Liver (tissue), 9 donors: ENCODE results near the gene SH3RF3. TPM values are rescaled to one million over a fixed set of nuclear protein-coding genes. Genes with fewer than 3 reads are reported as not detected.

ENCODE experiments used
- DNase-seq: peaks from one replicate; pipeline ENCODE4 v3.0.0-alpha.2; 2017; ENCODE audit warnings: low spot score
- H3K27ac ChIP-seq, 2 donors: one replicate each; pipeline ENCODE4 v1.7.0; 2013; ENCODE audit warnings: inconsistent platforms in 2 of 2, low read length in 2 of 2, control low read depth in 1 of 2, low read depth in 1 of 2, mild to moderate bottlenecking in 1 of 2
- H3K27me3 ChIP-seq, 4 donors: one replicate each; pipeline versions ENCODE4 v1.6.1 to v1.7.0; 2013; ENCODE audit warnings: low read length in 3 of 4, inconsistent platforms in 1 of 4, mild to moderate bottlenecking in 1 of 4, moderate library complexity in 1 of 4; ENCODE audit not compliant: control insufficient read depth in 4 of 4, insufficient read depth in 4 of 4
- H3K36me3 ChIP-seq, 4 donors: one replicate each; pipeline versions ENCODE4 v1.6.1 to v1.7.0; 2013; ENCODE audit warnings: low read length in 3 of 4, mild to moderate bottlenecking in 3 of 4, low read depth in 1 of 4, moderate library complexity in 1 of 4; ENCODE audit not compliant: control insufficient read depth in 4 of 4, insufficient read depth in 3 of 4
- H3K4me1 ChIP-seq, 4 donors: one replicate each; pipeline versions ENCODE4 v1.6.1 to v1.7.0; 2013; ENCODE audit warnings: low read length in 3 of 4, mild to moderate bottlenecking in 3 of 4, moderate library complexity in 1 of 4; ENCODE audit not compliant: control insufficient read depth in 4 of 4, insufficient read depth in 4 of 4
- H3K4me3 ChIP-seq, 3 donors: one replicate each; pipeline versions ENCODE4 v1.6.1 to v1.7.0; 2013; ENCODE audit warnings: low read length in 3 of 3, control low read depth in 1 of 3, low read depth in 1 of 3, mild to moderate bottlenecking in 1 of 3
- H3K9ac ChIP-seq, 2 donors: one replicate each; pipeline ENCODE4 v1.7.0; 2013; ENCODE audit warnings: low read length in 2 of 2, mild to moderate bottlenecking in 2 of 2, moderate library complexity in 2 of 2, control low read depth in 1 of 2, low read depth in 1 of 2
- H3K9me3 ChIP-seq, 4 donors: one replicate each; pipeline versions ENCODE4 v1.6.1 to v1.7.0; 2013; ENCODE audit warnings: low read length in 3 of 4; ENCODE audit not compliant: control insufficient read depth in 4 of 4
- ATF3 ChIP-seq: IDR thresholded peaks from 2 replicates; pipeline ENCODE4 v1.6.1; 2016; ENCODE audit warnings: antibody characterized with exemption
- EGR1 ChIP-seq, 2 donors: IDR thresholded peaks; 2 replicates each; pipeline ENCODE4 v1.6.1; 2016 to 2018; ENCODE audit warnings: antibody characterized with exemption in 2 of 2, low read depth in 2 of 2
- FOXA1 ChIP-seq: IDR thresholded peaks from 2 replicates; pipeline ENCODE4 v1.6.1; 2016; ENCODE audit warnings: antibody characterized with exemption
- FOXA2 ChIP-seq: IDR thresholded peaks from 2 replicates; pipeline ENCODE4 v1.6.1; 2016; ENCODE audit warnings: antibody characterized with exemption
- GABPA ChIP-seq, 2 donors: IDR thresholded peaks in 1 of 2; conservative IDR thresholded peaks in 1 of 2; 2 replicates each; pipeline ENCODE4 v1.6.1; 2016; ENCODE audit warnings: antibody characterized with exemption in 2 of 2, mild to moderate bottlenecking in 1 of 2, moderate library complexity in 1 of 2
- HNF4A ChIP-seq, 2 donors: conservative IDR thresholded peaks; 2 replicates each; pipeline ENCODE4 v1.6.1; 2016; ENCODE audit warnings: antibody characterized with exemption in 2 of 2, mild to moderate bottlenecking in 2 of 2
- HNF4G ChIP-seq: IDR thresholded peaks from 2 replicates; pipeline ENCODE4 v1.6.1; 2016; ENCODE audit warnings: antibody characterized with exemption
- JUND ChIP-seq, 2 donors: IDR thresholded peaks; 2 replicates each; pipeline ENCODE4 v1.6.1; 2016; ENCODE audit warnings: antibody characterized with exemption in 2 of 2
- NR2F2 ChIP-seq: IDR thresholded peaks from 2 replicates; pipeline ENCODE4 v1.6.1; 2016; ENCODE audit warnings: antibody characterized with exemption
- RAD21 ChIP-seq, 2 donors: IDR thresholded peaks; 2 replicates each; pipeline ENCODE4 v1.6.1; 2016; ENCODE audit warnings: antibody characterized with exemption in 2 of 2, mild to moderate bottlenecking in 2 of 2
- RXRA ChIP-seq, 2 donors: IDR thresholded peaks; 2 replicates each; pipeline ENCODE4 v1.6.1; 2017 to 2018; ENCODE audit warnings: antibody characterized with exemption in 2 of 2, mild to moderate bottlenecking in 1 of 2
- SP1 ChIP-seq: IDR thresholded peaks from 2 replicates; pipeline ENCODE4 v1.6.1; 2018; ENCODE audit warnings: antibody characterized with exemption, mild to moderate bottlenecking
- TAF1 ChIP-seq: conservative IDR thresholded peaks from 2 replicates; pipeline ENCODE4 v1.6.1; 2016; ENCODE audit warnings: antibody characterized with exemption, mild to moderate bottlenecking
- YY1 ChIP-seq: IDR thresholded peaks from 2 replicates; pipeline ENCODE4 v1.6.1; 2016; ENCODE audit warnings: antibody characterized with exemption, mild to moderate bottlenecking
- ZBTB33 ChIP-seq: IDR thresholded peaks from 2 replicates; pipeline ENCODE4 v1.6.1; 2016; ENCODE audit warnings: antibody characterized with exemption
- WGBS: extraction: QIAGEN DNeasy Blood & Tissue Kit; methylation state at CpG from one replicate; pipeline ENCODE4 v1.1.7; 2013; 5-methylcytosine and 5-hydroxymethylcytosine counted together
- polyA plus RNA-seq, 2 donors: library from polyadenylated mRNA; stranded (reverse) in 1 of 2; unstranded in 1 of 2; fragments of 200-250 nt in 1 of 2; fragments of >200 nt in 1 of 2; fragmentation: Nextera tagmentation in 1 of 2; extraction: Ambion mirVana in 1 of 2; gene quantifications; one replicate each; pipeline versions ENCODE4 v1.2.1 to v1.2.3, GENCODE V29; 2013 to 2015
- total RNA-seq, 2 donors: library from RNA; depleted of rRNA; stranded (reverse); fragments of >200 nt; gene quantifications; one replicate each; pipeline ENCODE4 v1.2.3, GENCODE V29; 2014
- TF ChIP-seq, protein P1 (sequence below): IDR thresholded peaks from 2 replicates; pipeline ENCODE4 v1.6.1; 2016; ENCODE audit warnings: antibody characterized with exemption
- TF ChIP-seq, protein P2 (sequence below): fragments of 150-350 bp; IDR thresholded peaks from 2 replicates; pipeline ENCODE4 v1.5.1; 2017; ENCODE audit warnings: improper control_type of control experiment, low read depth, low read length; ENCODE audit not compliant: missing input control
- TF ChIP-seq, protein P3 (sequence below): IDR thresholded peaks from 2 replicates; pipeline ENCODE4 v1.6.1; 2016; ENCODE audit warnings: antibody characterized with exemption, mild to moderate bottlenecking
- donor health status: healthy.
- donor health status: healthy.
- donor health status: healthy.
- donor health status: healthy.
- donor health status: healthy.

SH3RF3 gene
- total and polyA plus RNA-seq, 4 donors: 0.11 to 1.0 (median 0.54) TPM

DNA sequence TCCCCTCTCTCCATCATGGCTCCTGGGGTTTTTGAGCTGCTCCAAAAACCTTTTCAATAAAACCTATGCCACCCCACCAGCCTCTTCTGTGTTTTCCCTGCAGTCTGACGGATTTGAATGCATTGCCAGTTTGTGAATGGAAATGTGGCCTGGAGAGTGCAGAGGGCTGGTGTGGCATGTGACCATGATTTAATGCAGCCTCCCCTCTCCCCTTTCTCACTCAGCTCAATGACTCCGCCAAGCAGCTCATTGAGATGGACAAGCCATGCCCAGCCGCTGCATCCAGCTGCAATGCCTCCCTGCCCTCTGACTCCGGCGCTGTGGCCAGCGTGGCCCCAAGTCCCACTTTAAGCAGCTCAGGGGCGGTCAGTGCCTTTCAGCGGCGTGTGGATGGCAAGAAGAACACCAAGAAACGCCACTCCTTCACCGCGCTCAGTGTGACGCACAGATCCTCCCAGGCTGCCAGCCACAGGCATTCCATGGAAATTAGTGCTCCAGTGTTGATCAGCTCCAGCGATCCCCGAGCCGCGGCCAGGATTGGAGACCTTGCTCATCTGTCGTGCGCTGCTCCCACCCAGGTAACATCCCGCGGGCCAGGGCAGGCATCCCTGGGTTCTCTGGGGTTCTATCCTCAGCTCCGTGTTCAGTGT lies 269.5 kb downstream of the SH3RF3 start:
- H3K9me3 ChIP-seq: no peaks in the 10 kb centered on the region
- H3K4me3 ChIP-seq: no peak overlapping the region
- H3K27me3 ChIP-seq: no peaks in the 10 kb centered on the region
- H3K9ac ChIP-seq: no peak overlapping the region
- H3K36me3 ChIP-seq: no peaks in the 10 kb centered on the region
- TF ChIP-seq ZBTB33: no peak
- no peak for TF ChIP-seq HNF4A (conservative IDR thresholded peaks at IDR 0.05)
- TF ChIP-seq SP1: no peak
- no peak for TF ChIP-seq GABPA (IDR thresholded peaks at IDR 0.05 in 1 of 2, conservative IDR thresholded peaks at IDR 0.05 in 1 of 2)
- no peak for TF ChIP-seq HNF4G
- no peak for TF ChIP-seq FOXA2
- TF ChIP-seq RAD21 (IDR thresholded peaks at IDR 0.05): no peak
- TF ChIP-seq EGR1 (IDR thresholded peaks at IDR 0.05; ENCODE audit: low read depth in 2 of 2): no peak
- no peak for TF ChIP-seq JUND (IDR thresholded peaks at IDR 0.05)
- TF ChIP-seq NR2F2: no peak
- DNase-seq: no peak
- 94% methylated on average over 22 of the region's 22 CpGs for WGBS
- no peaks in the 10 kb centered on the region for H3K4me1 ChIP-seq
- H3K27ac ChIP-seq: no peak overlapping the region

DNA sequence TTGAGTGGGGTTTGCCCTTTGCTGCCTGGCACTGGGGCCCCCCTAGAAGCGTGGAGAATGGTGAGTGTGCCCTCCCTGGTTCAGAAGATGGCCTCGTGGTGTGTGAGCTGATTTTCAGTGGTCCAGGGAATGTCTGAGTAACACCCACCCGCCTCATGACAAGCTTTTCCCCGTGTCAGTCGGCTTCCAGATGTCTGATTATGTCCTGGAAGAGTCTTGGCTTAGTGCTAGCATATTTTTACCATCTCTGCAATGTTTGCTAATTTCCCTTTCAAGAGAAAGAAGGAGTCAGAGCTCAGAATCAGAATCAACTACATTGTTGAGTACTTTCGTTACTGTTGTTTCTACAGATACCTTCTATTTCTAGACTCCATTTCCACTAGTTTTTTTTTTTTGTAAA lies 270.1 kb downstream of the SH3RF3 start:
- Histone ChIP-seq H3K9me3 (no peaks in the 10 kb centered on the region), H3K27me3 (no peaks in the 10 kb centered on the region), H3K4me3 (no peak overlapping the region), H3K9ac (no peak overlapping the region), H3K27ac (no peak overlapping the region), H3K36me3 (no peaks in the 10 kb centered on the region), H3K4me1 (no peaks in the 10 kb centered on the region)
- TF ChIP-seq YY1 (no peak), ZBTB33 (no peak), TAF1 (no peak), HNF4G (no peak), NR2F2 (no peak), EGR1 (IDR thresholded peaks at IDR 0.05; ENCODE audit: low read depth in 2 of 2) (no peak), FOXA1 (no peak), FOXA2 (no peak), SP1 (no peak), RXRA (IDR thresholded peaks at IDR 0.05) (no peak), HNF4A (conservative IDR thresholded peaks at IDR 0.05) (no peak), ATF3 (no peak), GABPA (IDR thresholded peaks at IDR 0.05 in 1 of 2, conservative IDR thresholded peaks at IDR 0.05 in 1 of 2) (no peak), JUND (IDR thresholded peaks at IDR 0.05) (no peak), RAD21 (IDR thresholded peaks at IDR 0.05) (no peak)
- TF ChIP-seq, protein P1, sequence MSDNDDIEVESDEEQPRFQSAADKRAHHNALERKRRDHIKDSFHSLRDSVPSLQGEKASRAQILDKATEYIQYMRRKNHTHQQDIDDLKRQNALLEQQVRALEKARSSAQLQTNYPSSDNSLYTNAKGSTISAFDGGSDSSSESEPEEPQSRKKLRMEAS: no peak
- TF ChIP-seq, protein P2, sequence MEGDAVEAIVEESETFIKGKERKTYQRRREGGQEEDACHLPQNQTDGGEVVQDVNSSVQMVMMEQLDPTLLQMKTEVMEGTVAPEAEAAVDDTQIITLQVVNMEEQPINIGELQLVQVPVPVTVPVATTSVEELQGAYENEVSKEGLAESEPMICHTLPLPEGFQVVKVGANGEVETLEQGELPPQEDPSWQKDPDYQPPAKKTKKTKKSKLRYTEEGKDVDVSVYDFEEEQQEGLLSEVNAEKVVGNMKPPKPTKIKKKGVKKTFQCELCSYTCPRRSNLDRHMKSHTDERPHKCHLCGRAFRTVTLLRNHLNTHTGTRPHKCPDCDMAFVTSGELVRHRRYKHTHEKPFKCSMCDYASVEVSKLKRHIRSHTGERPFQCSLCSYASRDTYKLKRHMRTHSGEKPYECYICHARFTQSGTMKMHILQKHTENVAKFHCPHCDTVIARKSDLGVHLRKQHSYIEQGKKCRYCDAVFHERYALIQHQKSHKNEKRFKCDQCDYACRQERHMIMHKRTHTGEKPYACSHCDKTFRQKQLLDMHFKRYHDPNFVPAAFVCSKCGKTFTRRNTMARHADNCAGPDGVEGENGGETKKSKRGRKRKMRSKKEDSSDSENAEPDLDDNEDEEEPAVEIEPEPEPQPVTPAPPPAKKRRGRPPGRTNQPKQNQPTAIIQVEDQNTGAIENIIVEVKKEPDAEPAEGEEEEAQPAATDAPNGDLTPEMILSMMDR: no peak
- TF ChIP-seq, protein P3, sequence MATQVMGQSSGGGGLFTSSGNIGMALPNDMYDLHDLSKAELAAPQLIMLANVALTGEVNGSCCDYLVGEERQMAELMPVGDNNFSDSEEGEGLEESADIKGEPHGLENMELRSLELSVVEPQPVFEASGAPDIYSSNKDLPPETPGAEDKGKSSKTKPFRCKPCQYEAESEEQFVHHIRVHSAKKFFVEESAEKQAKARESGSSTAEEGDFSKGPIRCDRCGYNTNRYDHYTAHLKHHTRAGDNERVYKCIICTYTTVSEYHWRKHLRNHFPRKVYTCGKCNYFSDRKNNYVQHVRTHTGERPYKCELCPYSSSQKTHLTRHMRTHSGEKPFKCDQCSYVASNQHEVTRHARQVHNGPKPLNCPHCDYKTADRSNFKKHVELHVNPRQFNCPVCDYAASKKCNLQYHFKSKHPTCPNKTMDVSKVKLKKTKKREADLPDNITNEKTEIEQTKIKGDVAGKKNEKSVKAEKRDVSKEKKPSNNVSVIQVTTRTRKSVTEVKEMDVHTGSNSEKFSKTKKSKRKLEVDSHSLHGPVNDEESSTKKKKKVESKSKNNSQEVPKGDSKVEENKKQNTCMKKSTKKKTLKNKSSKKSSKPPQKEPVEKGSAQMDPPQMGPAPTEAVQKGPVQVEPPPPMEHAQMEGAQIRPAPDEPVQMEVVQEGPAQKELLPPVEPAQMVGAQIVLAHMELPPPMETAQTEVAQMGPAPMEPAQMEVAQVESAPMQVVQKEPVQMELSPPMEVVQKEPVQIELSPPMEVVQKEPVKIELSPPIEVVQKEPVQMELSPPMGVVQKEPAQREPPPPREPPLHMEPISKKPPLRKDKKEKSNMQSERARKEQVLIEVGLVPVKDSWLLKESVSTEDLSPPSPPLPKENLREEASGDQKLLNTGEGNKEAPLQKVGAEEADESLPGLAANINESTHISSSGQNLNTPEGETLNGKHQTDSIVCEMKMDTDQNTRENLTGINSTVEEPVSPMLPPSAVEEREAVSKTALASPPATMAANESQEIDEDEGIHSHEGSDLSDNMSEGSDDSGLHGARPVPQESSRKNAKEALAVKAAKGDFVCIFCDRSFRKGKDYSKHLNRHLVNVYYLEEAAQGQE: no peak
- WGBS: 87% methylated on average over 6 of the region's 6 CpGs
- no peak for DNase-seq
